Mucosa of rectum (tissue), 2 donors: Measurements from ENCODE around the gene C5orf34.
"Not testable (repeated sequence)": the region's sequence is repeated elsewhere in the genome, so short reads cannot be mapped to it uniquely, and the experiment has no call there.

Experiments used
- H3K27ac ChIP-seq, 2 donors: one replicate each; pipeline ENCODE4 v1.7.0; 2013; ENCODE audit warnings: inconsistent platforms in 2 of 2, low read depth in 2 of 2, low read length in 2 of 2
- H3K27me3 ChIP-seq, 2 donors: one replicate each; pipeline ENCODE4 v1.7.0; 2013; ENCODE audit warnings: low read length in 2 of 2; ENCODE audit not compliant: control insufficient read depth in 2 of 2, insufficient read depth in 2 of 2
- H3K36me3 ChIP-seq, 2 donors: one replicate each; pipeline ENCODE4 v1.7.0; 2013; ENCODE audit warnings: low read length in 2 of 2; ENCODE audit not compliant: control insufficient read depth in 2 of 2, insufficient read depth in 2 of 2
- H3K4me1 ChIP-seq, 2 donors: one replicate each; pipeline ENCODE4 v1.7.0; 2013; ENCODE audit warnings: low read length in 2 of 2, mild to moderate bottlenecking in 1 of 2; ENCODE audit not compliant: control insufficient read depth in 2 of 2, insufficient read depth in 2 of 2
- H3K4me3 ChIP-seq, 2 donors: one replicate each; pipeline ENCODE4 v1.7.0; 2013; ENCODE audit warnings: low read length in 2 of 2
- H3K9ac ChIP-seq, 2 donors: one replicate each; pipeline ENCODE4 v1.7.0; 2013; ENCODE audit warnings: low read length in 2 of 2, low read depth in 1 of 2, mild to moderate bottlenecking in 1 of 2
- H3K9me3 ChIP-seq, 2 donors: one replicate each; pipeline ENCODE4 v1.7.0; 2013; ENCODE audit warnings: low read length in 2 of 2; ENCODE audit not compliant: control insufficient read depth in 2 of 2
- donor health status: healthy.
- donor health status: Normal muscosa, but diverticular disease.

Gene C5orf34

GRCh38 chr5:43484106-43484849 is 30.7 kb downstream of the C5orf34 start:
- Histone ChIP-seq H3K9ac (peak overlapping the region; percentile 96 to 98), H3K4me1 (peaks cover 9 to 22% of the 10 kb centered on the region in 2 donors), H3K4me3 (peak overlapping the region; percentile 86 to 94), H3K9me3 (no peaks in the 10 kb centered on the region), H3K27me3 (no peaks in the 10 kb centered on the region), H3K27ac (peak overlapping the region; percentile 98), H3K36me3 (no peaks in the 10 kb centered on the region)

DNA sequence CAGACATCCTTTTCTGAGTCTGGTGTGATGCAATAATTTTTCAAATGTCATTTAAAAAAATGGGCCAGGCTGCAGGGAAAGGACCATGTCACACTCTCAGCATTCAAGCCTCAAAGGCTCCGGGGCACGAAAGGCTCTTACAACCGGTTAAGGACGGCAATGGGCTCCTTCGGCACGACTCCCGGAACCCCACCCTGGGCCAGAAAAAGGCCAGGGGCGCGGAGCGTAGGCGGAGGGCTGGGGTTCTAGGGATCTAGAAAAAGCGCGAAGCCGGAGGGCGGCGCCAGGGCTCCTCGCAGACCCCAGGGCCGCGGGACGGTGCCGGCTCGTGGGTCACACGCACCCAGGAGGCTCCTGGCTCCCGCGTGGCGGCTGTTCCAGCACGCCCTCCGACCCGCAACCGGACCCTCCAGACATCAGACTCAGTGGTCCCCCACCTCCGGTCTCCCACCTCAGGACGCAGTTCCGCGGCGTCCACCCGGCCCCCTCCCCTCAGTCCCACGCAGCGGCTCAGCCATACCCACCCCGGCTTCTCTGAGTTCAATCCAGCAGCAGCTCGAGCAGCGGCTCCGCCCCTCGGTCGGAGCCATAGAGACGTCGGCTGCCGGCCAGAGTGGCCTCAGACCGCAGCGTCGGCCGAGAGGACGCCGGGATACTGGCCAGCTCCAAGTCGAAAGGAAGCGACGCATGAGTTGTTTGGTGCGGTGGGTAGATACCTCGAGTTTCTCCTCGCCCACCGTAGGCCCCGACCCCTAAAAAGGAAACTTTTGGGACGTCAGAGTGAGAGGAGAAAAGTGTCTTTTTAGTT is 31.4 kb downstream of the C5orf34 start, which contains the start of gene TMEM267:
Gene TMEM267 (minus strand): TSS at position 568 of the 808 bp plus-strand sequence. CDS start 29,896 bp downstream, outside the sequence.
- Histone ChIP-seq H3K36me3 (no peaks in the 10 kb centered on the region), H3K4me3 (peak within 1 kb of the TSS; percentile 86 to 94), H3K9ac (peak within 1 kb of the TSS; percentile 96 to 98), H3K4me1 (peaks cover 9 to 22% of the 10 kb centered on the region in 2 donors), H3K27ac (peak within 1 kb of the TSS; percentile 98), H3K9me3 (no peaks in the 10 kb centered on the region), H3K27me3 (no peaks in the 10 kb centered on the region)

DNA sequence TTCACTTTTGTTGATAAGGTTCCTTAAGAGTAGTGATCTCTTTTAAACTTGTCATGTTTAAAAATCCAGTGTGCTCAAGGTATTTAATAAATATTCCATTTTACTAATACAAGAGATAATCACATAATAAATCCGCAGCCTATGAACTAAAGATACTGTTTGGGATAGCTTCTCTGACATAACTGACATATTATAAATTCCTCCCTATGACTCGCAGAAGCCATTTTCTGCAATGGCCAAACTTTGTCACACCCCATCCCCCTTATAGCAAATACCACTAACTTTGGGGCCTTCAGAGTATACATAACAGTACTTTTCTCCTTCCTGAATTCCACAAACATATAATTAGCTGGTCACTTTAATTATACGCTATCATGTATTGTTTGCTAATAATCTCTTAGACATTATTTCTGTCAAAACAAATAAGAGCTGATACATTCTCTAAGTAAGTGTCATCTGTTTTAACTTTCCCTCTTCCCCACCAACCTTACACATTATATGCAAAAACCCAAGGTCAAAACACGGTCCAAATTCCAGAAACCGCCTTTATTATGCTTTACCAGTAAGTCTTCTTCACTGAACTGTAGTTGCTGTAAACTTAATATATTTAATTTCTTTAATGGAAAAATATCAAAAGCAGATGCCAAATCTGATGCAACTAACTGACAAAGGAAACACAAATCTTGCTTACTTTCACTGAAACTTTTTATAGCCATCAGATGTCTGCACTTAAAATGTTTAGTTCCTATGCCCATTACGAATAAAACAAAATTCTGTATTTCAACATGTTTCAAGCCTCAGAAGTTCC is 32.3 kb downstream of the C5orf34 start:
- no peaks in the 10 kb centered on the region for H3K9me3 ChIP-seq
- peaks cover 9 to 22% of the 10 kb centered on the region in 2 donors for H3K4me1 ChIP-seq
- H3K27ac ChIP-seq: peak overlapping the region; percentile 98
- no peaks in the 10 kb centered on the region for H3K36me3 ChIP-seq
- peak overlapping the region; percentile 96 to 98 for H3K9ac ChIP-seq
- peak overlapping the region; percentile 86 to 94 for H3K4me3 ChIP-seq
- H3K27me3 ChIP-seq: no peaks in the 10 kb centered on the region

GRCh38 chr5:43469671-43470391 is 45.1 kb downstream of the C5orf34 start:
- Histone ChIP-seq H3K9ac (no peak overlapping the region), H3K9me3 (peaks cover 0 to 6% of the 10 kb centered on the region in 2 donors), H3K4me1 (no peaks in the 10 kb centered on the region), H3K27ac (no peak overlapping the region), H3K27me3 (no peaks in the 10 kb centered on the region), H3K36me3 (peaks cover 0 to 3% of the 10 kb centered on the region in 2 donors), H3K4me3 (no peak overlapping the region)

- H3K4me3 ChIP-seq: no peak overlapping the region
- H3K4me1 ChIP-seq: no peaks in the 10 kb centered on the region
- no peak overlapping the region for H3K27ac ChIP-seq
- no peaks in the 10 kb centered on the region for H3K27me3 ChIP-seq
- no peak overlapping the region for H3K9ac ChIP-seq
- peaks cover 0 to 6% of the 10 kb centered on the region in 2 donors for H3K9me3 ChIP-seq
- H3K36me3 ChIP-seq: peaks cover 0 to 3% of the 10 kb centered on the region in 2 donors
Measured at GRCh38 chr5:43467100-43467499, 47.8 kb downstream of the C5orf34 start.

- H3K4me1 ChIP-seq, H3K9ac ChIP-seq, H3K27ac ChIP-seq, H3K27me3 ChIP-seq, H3K36me3 ChIP-seq, H3K9me3 ChIP-seq, H3K4me3 ChIP-seq: not testable (repeated sequence)
Measured at GRCh38 chr5:43465455-43465854, 49.5 kb downstream of the C5orf34 start.

- no peak overlapping the region for H3K4me3 ChIP-seq
- no peaks in the 10 kb centered on the region for H3K4me1 ChIP-seq
- no peaks in the 10 kb centered on the region for H3K27me3 ChIP-seq
- no peak overlapping the region for H3K27ac ChIP-seq
- peaks cover 2 to 4% of the 10 kb centered on the region in 2 donors for H3K36me3 ChIP-seq
- no peaks in the 10 kb centered on the region for H3K9me3 ChIP-seq
- no peak overlapping the region for H3K9ac ChIP-seq
Measured at GRCh38 chr5:43461066-43461465, 53.9 kb downstream of the C5orf34 start.

DNA sequence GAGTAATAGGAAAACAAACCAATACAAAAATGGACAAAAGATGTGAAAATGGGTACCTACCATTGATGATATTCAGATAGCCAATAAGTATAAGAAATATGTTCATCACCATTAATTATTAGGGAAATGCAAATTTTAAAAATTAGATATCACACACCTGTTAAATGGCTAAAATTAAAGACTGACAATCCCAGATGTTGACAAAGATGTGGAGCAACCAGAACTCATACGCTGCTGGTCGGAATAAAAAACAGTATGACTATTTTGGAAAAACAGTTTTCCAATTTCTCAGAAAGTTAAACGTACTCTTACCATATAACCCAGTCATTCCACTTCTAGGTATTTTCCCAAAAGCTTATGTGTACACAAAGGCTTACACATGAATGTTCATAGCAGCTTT is 58.4 kb downstream of the C5orf34 start:
- Histone ChIP-seq H3K4me3 (no peak overlapping the region), H3K36me3 (peaks cover 4 to 5% of the 10 kb centered on the region in 2 donors), H3K27ac (no peak overlapping the region), H3K4me1 (no peaks in the 10 kb centered on the region), H3K27me3 (no peaks in the 10 kb centered on the region), H3K9me3 (no peaks in the 10 kb centered on the region), H3K9ac (no peak overlapping the region)

DNA sequence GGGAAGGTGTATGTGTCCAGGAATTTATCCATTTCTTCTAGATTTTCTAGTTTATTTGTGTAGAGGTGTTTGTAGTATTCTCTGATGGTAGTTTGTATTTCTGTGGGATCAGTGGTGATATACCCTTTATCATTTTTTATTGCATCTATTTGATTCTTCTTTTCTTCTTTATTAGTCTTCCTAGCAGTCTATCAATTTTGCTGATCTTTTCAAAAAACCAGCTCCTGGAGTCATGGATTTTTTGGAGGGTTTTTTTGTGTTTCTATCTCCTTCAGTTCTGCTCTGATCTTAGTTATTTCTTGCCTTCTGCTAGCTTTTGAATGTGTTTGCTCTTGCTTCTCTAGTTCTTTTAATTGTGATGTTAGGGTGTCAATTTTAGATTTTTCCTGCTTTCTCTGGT is 73.4 kb downstream of the C5orf34 start:
- H3K9me3 ChIP-seq, H3K27me3 ChIP-seq, H3K9ac ChIP-seq, H3K36me3 ChIP-seq, H3K4me3 ChIP-seq, H3K4me1 ChIP-seq, H3K27ac ChIP-seq: not testable (repeated sequence)
